Measurements from ENCODE around the gene NLRC3. TPM values are rescaled to one million over a fixed set of nuclear protein-coding genes. Genes with fewer than 3 reads are reported as not detected.

The NLRC3 gene
- total RNA-seq, 4 donors from 2014 or later, result 0.65 to 4.1 (median 1.1) TPM

GRCh38 chr16:3497771-3498170 lies 79.4 kb downstream of the NLRC3 start:
- no peak for ATAC-seq (ENCODE audit: low FRiP score)

GRCh38 chr16:3496386-3496785 lies 80.8 kb downstream of the NLRC3 start:
- TF ChIP-seq CTCF (IDR thresholded peaks at IDR 0.05), result no peak
- ATAC-seq (ENCODE audit: low FRiP score) (no peak), DNase-seq (ENCODE audit: low spot score) (no peak)

More at GRCh38 chr16:3497771-3498170, 79.4 kb downstream of the NLRC3 start:
- no peak for TF ChIP-seq CTCF (IDR thresholded peaks at IDR 0.05)
- DNase-seq (ENCODE audit: low spot score), result no peak

GRCh38 chr16:3495176-3495575 lies 82.0 kb downstream of the NLRC3 start, which contains the start of gene C16orf90:
Gene C16orf90 (minus strand): TSS chr16:3495489. CDS start chr16:3495421, 68 bp downstream.
- no peak for DNase-seq (ENCODE audit: low spot score)
- no peak for TF ChIP-seq CTCF (IDR thresholded peaks at IDR 0.05)

GRCh38 chr16:3494386-3494973 lies 82.7 kb downstream of the NLRC3 start:
- DNase-seq (ENCODE audit: low spot score) (no peak), ATAC-seq (ENCODE audit: low FRiP score) (no peak)
- no peak for TF ChIP-seq CTCF (IDR thresholded peaks at IDR 0.05)

More at GRCh38 chr16:3495176-3495575, 82.0 kb downstream of the NLRC3 start, which contains the start of gene C16orf90:
- no peak for ATAC-seq (ENCODE audit: low FRiP score)

- no peak for ATAC-seq (ENCODE audit: low FRiP score)
- DNase-seq (ENCODE audit: low spot score), result no peak
- no peak for TF ChIP-seq CTCF (IDR thresholded peaks at IDR 0.05)
These were observed 84.8 kb downstream of the NLRC3 start for GRCh38 chr16:3492356-3492755.

GRCh38 chr16:3490911-3491629 lies 86.1 kb downstream of the NLRC3 start:
- TF ChIP-seq CTCF (IDR thresholded peaks at IDR 0.05), result no peak
- ATAC-seq (ENCODE audit: low FRiP score) (no peak), DNase-seq (ENCODE audit: low spot score) (no peak)

Other genes with a start within 250 kb of the NLRC3 start
- not detected for gene OR2C1, start 221.5 kb downstream of the NLRC3 start, total RNA-seq
- gene ZSCAN32, start 176.4 kb downstream of the NLRC3 start, total RNA-seq, result 10 to 100 TPM in 2 of 4 donors, 1 to 10 TPM in 2; 6.5 to 16.6 (median 11.1) TPM
- gene ZNF174, start 176.2 kb downstream of the NLRC3 start, total RNA-seq, result 10 to 100 TPM in 1 of 4 donors, 1 to 10 TPM in 3; 6.2 to 16.6 (median 8.6) TPM
- 1 to 10 TPM; 2.0 to 3.3 (median 2.7) TPM for gene ZNF597, start 133.9 kb downstream of the NLRC3 start, total RNA-seq
- gene NAA60, start 133.7 kb downstream of the NLRC3 start, total RNA-seq, result 10 to 100 TPM; 17.0 to 31.7 (median 26.5) TPM
- gene C16orf90, start 81.9 kb downstream of the NLRC3 start, total RNA-seq, result not detected
- 10 to 100 TPM in 2 of 4 donors, 1 to 10 TPM in 2; 8.5 to 17.8 (median 12.5) TPM for gene CLUAP1, start 76.4 kb downstream of the NLRC3 start, total RNA-seq
- gene SLX4, start 34.2 kb upstream of the NLRC3 start, total RNA-seq, result 1 to 10 TPM; 2.9 to 4.4 (median 3.3) TPM
- 10 to 100 TPM in 3 of 4 donors, 1 to 10 TPM in 1; 4.6 to 14.8 (median 12.3) TPM for gene DNASE1, start 77.3 kb upstream of the NLRC3 start, total RNA-seq
- gene TRAP1, start 140.1 kb upstream of the NLRC3 start, total RNA-seq, result 10 to 100 TPM; 53.4 to 79.9 (median 70.5) TPM